Mesothelial cell of epicardium (in vitro differentiated cells): ENCODE results near the gene PIEZO2. TPM values are rescaled to one million over a fixed set of nuclear protein-coding genes. Genes with fewer than 3 reads are reported as not detected.
"Not testable (repeated sequence)": the region's sequence is repeated elsewhere in the genome, so short reads cannot be mapped to it uniquely, and the experiment has no call there.

Experiments
- DNase-seq, 2 experiments: peaks; one replicate each; pipeline ENCODE4 v3.0.0; 2021; ENCODE audit warnings: low spot score in 2 of 2; ENCODE audit not compliant: unreplicated experiment in 2 of 2
- H3K27ac Mint-ChIP-seq: 2 replicates; pipeline ENCODE4 v1.8.0; 2021; ENCODE audit warnings: mixed read lengths
- H3K27me3 Mint-ChIP-seq: 2 replicates; pipeline ENCODE4 v1.8.0; 2021; ENCODE audit warnings: low read depth, mixed read lengths
- H3K36me3 Mint-ChIP-seq: 2 replicates; pipeline ENCODE4 v1.8.0; 2021; ENCODE audit warnings: mixed read lengths
- H3K4me1 Mint-ChIP-seq: 2 replicates; pipeline ENCODE4 v1.8.0; 2021; ENCODE audit warnings: mixed read lengths
- H3K4me3 Mint-ChIP-seq: 2 replicates; pipeline ENCODE4 v1.8.0; 2021; ENCODE audit warnings: mild to moderate bottlenecking, moderate library complexity, mixed read lengths
- H3K9me3 Mint-ChIP-seq: 2 replicates; pipeline ENCODE4 v1.8.0; 2021; ENCODE audit warnings: mixed read lengths
- total RNA-seq: library from RNA; stranded (reverse); gene quantifications from 3 replicates; pipeline ENCODE4 v1.2.1, GENCODE V29; 2021
- TF ChIP-seq, protein P1 (sequence below): fragments of 200-600 bp; sonication (generic); IDR thresholded peaks from one replicate; pipeline ENCODE4 v1.5.0; 2021; ENCODE audit warnings: antibody characterized with exemption; ENCODE audit not compliant: unreplicated experiment

Gene PIEZO2
- total RNA-seq, 1 donor from 2014 or later: 36.7 TPM

DNA sequence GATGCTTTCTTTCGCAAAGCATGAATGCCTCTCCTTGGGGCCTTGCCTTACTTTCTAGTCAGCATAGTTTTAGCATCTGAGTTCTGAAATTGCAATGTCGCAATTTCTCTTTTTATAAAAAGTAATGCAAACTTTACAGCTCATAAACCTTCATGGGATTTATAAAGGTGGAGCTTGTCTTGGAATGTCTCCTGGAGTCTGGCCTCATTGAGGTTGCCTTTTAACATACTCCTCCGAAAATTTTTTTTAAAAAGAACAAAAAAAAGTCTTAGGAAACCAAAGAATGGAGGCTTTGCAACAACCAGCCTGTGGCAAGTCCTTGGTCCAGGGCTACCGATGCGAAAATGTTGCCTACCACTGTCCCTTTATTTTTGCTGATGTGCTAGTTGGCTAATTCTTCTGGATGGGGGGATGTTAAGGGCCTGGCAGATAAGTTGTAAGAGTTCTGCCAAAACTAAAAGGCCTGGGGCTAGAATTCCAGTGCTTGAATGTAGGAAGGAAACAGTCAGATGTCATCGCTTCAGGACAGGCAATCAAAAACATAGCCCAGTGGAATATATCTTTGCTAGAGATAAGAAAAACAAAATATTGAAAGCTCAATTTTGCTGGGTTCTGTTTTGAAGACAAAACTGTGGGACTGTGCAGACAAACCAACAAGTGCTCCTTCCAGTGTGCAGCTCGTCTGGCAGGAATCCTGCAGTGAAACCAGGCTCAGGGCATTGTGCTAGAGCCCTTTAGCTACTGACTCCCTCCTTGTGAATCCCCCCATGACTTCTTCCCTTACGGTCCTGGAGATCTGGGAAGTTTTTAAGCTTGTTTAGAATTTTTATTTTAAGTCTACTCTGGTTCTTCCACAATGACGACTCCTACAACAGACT, 213.0 kb downstream of the PIEZO2 start:
- H3K9me3 Mint-ChIP-seq: peaks cover 9% of the 10 kb centered on the region
- H3K27ac Mint-ChIP-seq: peak overlapping the region; percentile 28
- H3K4me3 Mint-ChIP-seq: no peak overlapping the region
- no peak for DNase-seq
- peaks cover 26% of the 10 kb centered on the region for H3K4me1 Mint-ChIP-seq
- H3K36me3 Mint-ChIP-seq: peaks cover 9% of the 10 kb centered on the region
- H3K27me3 Mint-ChIP-seq: no peaks in the 10 kb centered on the region
- TF ChIP-seq, protein P1, sequence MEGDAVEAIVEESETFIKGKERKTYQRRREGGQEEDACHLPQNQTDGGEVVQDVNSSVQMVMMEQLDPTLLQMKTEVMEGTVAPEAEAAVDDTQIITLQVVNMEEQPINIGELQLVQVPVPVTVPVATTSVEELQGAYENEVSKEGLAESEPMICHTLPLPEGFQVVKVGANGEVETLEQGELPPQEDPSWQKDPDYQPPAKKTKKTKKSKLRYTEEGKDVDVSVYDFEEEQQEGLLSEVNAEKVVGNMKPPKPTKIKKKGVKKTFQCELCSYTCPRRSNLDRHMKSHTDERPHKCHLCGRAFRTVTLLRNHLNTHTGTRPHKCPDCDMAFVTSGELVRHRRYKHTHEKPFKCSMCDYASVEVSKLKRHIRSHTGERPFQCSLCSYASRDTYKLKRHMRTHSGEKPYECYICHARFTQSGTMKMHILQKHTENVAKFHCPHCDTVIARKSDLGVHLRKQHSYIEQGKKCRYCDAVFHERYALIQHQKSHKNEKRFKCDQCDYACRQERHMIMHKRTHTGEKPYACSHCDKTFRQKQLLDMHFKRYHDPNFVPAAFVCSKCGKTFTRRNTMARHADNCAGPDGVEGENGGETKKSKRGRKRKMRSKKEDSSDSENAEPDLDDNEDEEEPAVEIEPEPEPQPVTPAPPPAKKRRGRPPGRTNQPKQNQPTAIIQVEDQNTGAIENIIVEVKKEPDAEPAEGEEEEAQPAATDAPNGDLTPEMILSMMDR: no peak

DNA sequence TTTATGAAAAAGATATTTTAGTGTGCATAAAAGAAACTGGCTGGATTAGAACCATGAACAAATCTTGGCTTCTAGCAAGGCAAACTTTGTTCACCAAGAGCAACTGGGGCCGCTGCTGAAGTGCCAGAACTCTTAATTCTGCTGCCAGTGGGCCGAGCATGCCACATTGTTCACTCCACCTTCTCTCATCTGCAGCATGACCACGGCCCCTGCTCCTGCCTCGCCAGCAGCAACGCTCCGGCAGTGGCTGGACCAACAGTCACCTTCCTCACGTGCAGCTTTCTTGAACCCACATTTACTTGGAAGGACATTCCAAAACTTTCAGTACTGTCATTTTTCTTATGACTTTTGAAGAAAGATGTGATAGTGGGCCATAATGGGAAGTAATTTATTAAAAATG, 213.8 kb downstream of the PIEZO2 start:
- TF ChIP-seq, protein P1: no peak
- no peak overlapping the region for H3K4me3 Mint-ChIP-seq
- no peak for DNase-seq
- H3K9me3 Mint-ChIP-seq: peaks cover 3% of the 10 kb centered on the region
- H3K27ac Mint-ChIP-seq: no peak overlapping the region
- peaks cover 26% of the 10 kb centered on the region for H3K4me1 Mint-ChIP-seq
- peaks cover 5% of the 10 kb centered on the region for H3K36me3 Mint-ChIP-seq
- no peaks in the 10 kb centered on the region for H3K27me3 Mint-ChIP-seq

DNA sequence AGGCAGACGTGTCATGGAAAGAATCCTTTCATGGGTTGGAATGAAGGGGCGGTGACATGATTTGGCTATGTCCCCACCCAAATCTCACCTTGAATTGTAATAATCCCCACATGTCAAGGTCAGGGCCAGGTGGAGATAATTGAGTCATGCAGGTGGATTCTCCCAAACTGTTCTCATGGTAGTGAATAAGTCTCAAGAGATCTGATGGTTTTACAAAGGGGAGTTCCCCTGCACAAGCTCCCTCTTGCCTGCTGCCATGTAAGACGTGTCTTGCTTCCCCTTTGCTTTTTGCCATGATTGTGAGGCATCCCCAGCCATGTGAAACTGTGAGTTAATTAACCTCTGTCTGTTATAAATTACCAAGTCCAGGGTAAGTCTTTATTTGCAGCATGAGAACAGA, 215.7 kb downstream of the PIEZO2 start:
- not testable (repeated sequence) for DNase-seq, H3K27me3 Mint-ChIP-seq, H3K9me3 Mint-ChIP-seq, H3K27ac Mint-ChIP-seq, H3K36me3 Mint-ChIP-seq, H3K4me3 Mint-ChIP-seq
- H3K4me1 Mint-ChIP-seq: peaks cover 43% of the 10 kb centered on the region

DNA sequence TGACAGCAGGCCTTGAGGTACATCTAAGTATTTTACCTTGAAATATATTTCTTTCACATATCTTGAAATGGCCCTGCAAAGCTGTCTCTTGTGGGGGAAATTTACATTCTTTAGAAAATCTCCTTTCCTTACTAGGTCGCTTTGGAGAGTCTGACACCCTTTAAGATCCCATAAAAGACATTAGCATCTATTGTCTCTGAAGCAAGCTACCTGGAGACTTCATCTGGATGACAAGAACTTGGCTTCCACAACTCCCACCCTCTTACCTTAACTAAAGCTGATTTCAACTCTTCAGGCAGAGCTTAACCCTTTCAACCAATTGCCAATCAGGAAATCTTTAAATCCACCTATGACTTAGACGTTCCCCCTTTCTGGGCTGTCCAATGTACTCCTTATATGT, 219.3 kb downstream of the PIEZO2 start:
- Mint-ChIP-seq H3K27ac (no peak overlapping the region), H3K36me3 (no peaks in the 10 kb centered on the region), H3K27me3 (no peaks in the 10 kb centered on the region), H3K9me3 (no peaks in the 10 kb centered on the region), H3K4me3 (no peak overlapping the region), H3K4me1 (peaks cover 50% of the 10 kb centered on the region)
- DNase-seq: no peak
- TF ChIP-seq, protein P1: no peak

DNA sequence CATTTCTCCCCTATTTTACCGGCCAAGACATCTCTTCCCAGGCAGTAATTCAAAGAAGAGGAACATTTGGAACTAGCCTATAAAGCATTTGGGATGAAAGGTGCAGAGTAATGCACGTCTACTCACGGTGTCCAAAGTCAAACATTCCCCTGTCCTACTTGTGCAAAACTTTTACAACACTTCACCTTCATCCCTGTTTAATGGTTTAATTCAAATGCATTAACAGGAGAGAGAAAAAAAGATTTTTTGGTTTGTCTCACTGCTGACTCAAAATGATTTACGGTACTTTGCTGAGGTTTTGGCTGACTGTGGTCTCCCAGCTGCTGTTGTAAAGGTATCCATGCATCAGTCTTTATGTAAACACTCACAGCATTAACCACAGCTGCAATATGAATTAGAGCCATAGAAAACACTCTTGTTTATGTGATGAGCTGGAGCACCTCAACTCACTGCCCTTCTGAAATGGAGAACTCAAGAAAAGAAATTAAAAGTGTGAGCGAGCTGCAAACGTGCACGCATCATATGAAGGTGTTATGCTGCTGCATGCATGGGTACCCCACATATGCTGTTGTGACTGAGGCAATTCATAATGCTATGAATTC, 220.5 kb downstream of the PIEZO2 start:
- Mint-ChIP-seq H3K9me3 (no peaks in the 10 kb centered on the region), H3K27ac (peak overlapping the region; percentile 67), H3K36me3 (no peaks in the 10 kb centered on the region), H3K27me3 (no peaks in the 10 kb centered on the region), H3K4me1 (peaks cover 50% of the 10 kb centered on the region), H3K4me3 (no peak overlapping the region)
- TF ChIP-seq, protein P1: no peak
- no peak for DNase-seq
